Naive thymus-derived CD4-positive, alpha-beta T cell (primary cell): ENCODE measurements around the gene PIK3R1. TPM values are rescaled to one million over a fixed set of nuclear protein-coding genes. Genes with fewer than 3 reads are reported as not detected.

ENCODE experiments used
- ATAC-seq: fragments of 150-1000 bp; cut with Tn5 transposase; 2 replicates; pipeline ENCODE4 v1.10.0; 2021; ENCODE audit warnings: mild to moderate bottlenecking, moderate library complexity
- CTCF ChIA-PET: fragments of 350-600 bp; sonication (Branson Sonifier 250); formaldehyde crosslinking; loops from one replicate; lab custom pipeline; 2021; ENCODE audit warnings: antibody characterized with exemption; lab: Charles Lee
- POLR2A ChIA-PET: fragments of 350-600 bp; sonication (Branson Sonifier 250); formaldehyde crosslinking; loops from one replicate; lab custom pipeline; 2021; ENCODE audit warnings: antibody characterized with exemption, inconsistent platforms; lab: Charles Lee
- DNase-seq, 9 donors: peaks; one replicate each; pipeline versions ENCODE4 v3.0.0 to v3.0.0-alpha.2; 2020 to 2022; ENCODE audit warnings: mixed read lengths in 1 of 9
- H3K27ac ChIP-seq: one replicate; pipeline ENCODE4 v1.7.0; 2013; ENCODE audit warnings: mild to moderate bottlenecking, low read depth, low read length, moderate library complexity
- H3K27me3 ChIP-seq, 2 donors: one replicate each; pipeline ENCODE4 v1.7.0; 2013; ENCODE audit warnings: low read length in 2 of 2, mild to moderate bottlenecking in 2 of 2, moderate library complexity in 2 of 2; ENCODE audit not compliant: control insufficient read depth in 2 of 2, insufficient read depth in 2 of 2
- H3K36me3 ChIP-seq, 3 experiments: 1 replicate in 2 of 3; 2 replicates in 1 of 3; pipeline ENCODE4 v1.7.0; 2013; ENCODE audit warnings: low read length in 3 of 3, mild to moderate bottlenecking in 3 of 3, moderate library complexity in 1 of 3; ENCODE audit not compliant: insufficient read depth in 3 of 3, control insufficient read depth in 2 of 3
- H3K4me1 ChIP-seq, 2 donors: one replicate each; pipeline ENCODE4 v1.7.0; 2013; ENCODE audit warnings: low read length in 2 of 2, mild to moderate bottlenecking in 2 of 2, moderate library complexity in 1 of 2; ENCODE audit not compliant: control insufficient read depth in 2 of 2, insufficient read depth in 2 of 2
- H3K4me3 ChIP-seq: 2 replicates; pipeline ENCODE4 v1.7.0; 2013; ENCODE audit warnings: mild to moderate bottlenecking, low read length
- H3K9me3 ChIP-seq, 3 experiments: 1 replicate in 2 of 3; 2 replicates in 1 of 3; pipeline ENCODE4 v1.7.0; 2013; ENCODE audit warnings: low read length in 3 of 3; ENCODE audit not compliant: control insufficient read depth in 2 of 3
- H3K27ac Mint-ChIP-seq, 9 donors: one replicate each; pipeline ENCODE4 v1.8.0; 2020 to 2022; ENCODE audit warnings: mixed read lengths in 9 of 9, mild to moderate bottlenecking in 8 of 9, moderate library complexity in 5 of 9, inconsistent platforms in 2 of 9
- H3K27me3 Mint-ChIP-seq, 5 donors: one replicate each; pipeline ENCODE4 v1.8.0; 2021 to 2022; ENCODE audit warnings: mixed read lengths in 5 of 5, mild to moderate bottlenecking in 1 of 5
- H3K36me3 Mint-ChIP-seq, 5 donors: one replicate each; pipeline ENCODE4 v1.8.0; 2020 to 2022; ENCODE audit warnings: mixed read lengths in 5 of 5, mild to moderate bottlenecking in 3 of 5, inconsistent platforms in 1 of 5
- H3K4me1 Mint-ChIP-seq, 7 donors: one replicate each; pipeline ENCODE4 v1.8.0; 2020 to 2022; ENCODE audit warnings: mixed read lengths in 7 of 7, mild to moderate bottlenecking in 3 of 7, inconsistent platforms in 1 of 7
- H3K4me3 Mint-ChIP-seq, 10 donors: one replicate each; pipeline ENCODE4 v1.8.0; 2020 to 2022; ENCODE audit warnings: mild to moderate bottlenecking in 10 of 10, mixed read lengths in 10 of 10, moderate library complexity in 6 of 10, inconsistent platforms in 2 of 10
- H3K9me3 Mint-ChIP-seq, 11 donors: one replicate each; pipeline ENCODE4 v1.8.0; 2020 to 2022; ENCODE audit warnings: mixed read lengths in 11 of 11, mild to moderate bottlenecking in 4 of 11, inconsistent platforms in 1 of 11, moderate library complexity in 1 of 11
- intact Hi-C, 2 donors: fragments of 100-400 bp; cut with micrococcal nuclease; formaldehyde crosslinking; loops; one replicate each; pipeline ENCODE4 v1.15.1; 2023
- polyA plus RNA-seq, 2 donors: library from polyadenylated mRNA; unstranded; fragments of 300-500 nt; fragmentation: Illumina TruSeq; gene quantifications; one replicate each; pipeline ENCODE4 v1.2.3, GENCODE V29; 2021
- total RNA-seq, 6 experiments: library from RNA in 5 of 6; stranded (reverse) in 5 of 6; gene quantifications; 1 replicate in 5 of 6; 2 replicates in 1 of 6; pipeline ENCODE4 v1.2.3 and lab custom pipeline; 2021 to 2026

Gene PIK3R1
- total and polyA plus RNA-seq, 7 experiments from 2014 or later, result 72.0 to 207 (median 119) TPM

DNA sequence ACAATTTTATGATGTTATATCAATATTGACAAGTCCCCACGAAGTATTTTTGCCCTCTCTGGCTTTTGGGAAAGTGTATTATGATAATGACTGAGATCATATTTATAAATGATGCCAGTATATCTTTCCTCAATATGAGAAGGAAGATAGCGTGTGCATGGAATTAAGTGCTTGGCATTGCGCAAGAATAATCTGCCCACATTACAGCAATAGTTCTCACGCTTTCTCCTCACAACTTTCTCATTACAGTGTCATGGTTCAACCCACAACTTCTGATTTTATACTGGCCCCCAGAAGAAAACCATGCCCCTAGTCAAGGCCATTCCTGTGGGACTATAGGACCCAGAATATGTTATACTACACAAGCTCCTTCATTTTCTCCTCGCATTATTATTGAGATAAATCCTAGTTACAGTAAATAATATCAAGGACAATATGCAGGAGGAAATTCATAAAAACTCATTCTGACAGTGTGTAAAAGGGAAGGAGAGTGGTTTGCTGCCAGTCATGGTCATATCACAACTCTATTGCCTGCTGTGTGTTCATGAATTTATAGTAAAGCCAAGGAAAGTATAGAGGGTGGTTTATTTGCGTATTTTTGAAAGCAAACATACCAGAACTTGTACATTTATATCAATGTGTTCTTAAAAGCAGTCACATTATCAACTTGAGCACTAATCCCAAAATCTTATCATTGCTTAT is 114.1 kb downstream of the PIK3R1 start:
- Histone ChIP-seq H3K4me1 (no peaks in the 10 kb centered on the region), H3K4me3 (no peak overlapping the region), H3K27ac (no peak overlapping the region), H3K27me3 (no peaks in the 10 kb centered on the region), H3K9me3 (no peaks in the 10 kb centered on the region), H3K36me3 (no peaks in the 10 kb centered on the region)
- ChIA-PET POLR2A (no interaction called here), CTCF (no interaction called here)
- Mint-ChIP-seq H3K4me1 (peaks cover 0 to 10% (median 0%) of the 10 kb centered on the region in 7 donors), H3K27me3 (peaks cover 0 to 47% (median 12%) of the 10 kb centered on the region in 5 donors), H3K4me3 (no peak overlapping the region), H3K9me3 (peaks cover 0 to 7% (median 2%) of the 10 kb centered on the region in 11 donors), H3K36me3 (peaks cover 0 to 9% (median 0%) of the 10 kb centered on the region in 5 donors), H3K27ac (no peak overlapping the region)
- ATAC-seq (no peak), DNase-seq (no peak)
- intact Hi-C loops, result no loop called here

DNA sequence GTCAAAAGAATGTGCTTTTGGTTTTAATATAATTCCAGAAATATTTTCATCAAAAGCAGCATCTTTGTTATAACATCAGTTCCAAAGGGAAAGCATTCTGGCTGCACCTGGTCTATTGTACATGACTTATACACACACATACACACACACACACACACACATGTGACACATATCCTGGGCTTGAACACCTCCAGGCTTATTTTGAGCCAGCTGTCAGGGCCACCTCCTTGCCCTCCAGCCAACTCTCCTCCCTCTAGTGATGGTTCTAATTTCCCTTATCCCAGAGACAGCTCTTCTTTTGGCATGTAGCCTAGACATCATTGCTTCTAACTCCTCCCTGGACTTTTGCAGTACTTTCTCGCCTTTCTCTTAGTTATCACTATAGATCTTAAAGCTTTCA is 115.0 kb downstream of the PIK3R1 start:
- ChIA-PET CTCF (interaction anchor here (0.7 kb wide), 1 partner anchor 147 kb away, joined by 3 read pairs; no protein-coding TSS in a partner anchor), POLR2A (no interaction called here)
- no peaks in the 10 kb centered on the region for H3K36me3 ChIP-seq
- ATAC-seq, result no peak
- H3K27ac Mint-ChIP-seq, result peak overlapping the region in 1 of 9 donors; percentile 1
- H3K9me3 ChIP-seq, result no peaks in the 10 kb centered on the region
- H3K27ac ChIP-seq, result no peak overlapping the region
- peaks cover 0 to 43% (median 12%) of the 10 kb centered on the region in 5 donors for H3K27me3 Mint-ChIP-seq
- no peak overlapping the region for H3K4me3 Mint-ChIP-seq
- H3K4me1 Mint-ChIP-seq, result peaks cover 0 to 10% (median 0%) of the 10 kb centered on the region in 7 donors
- no peak overlapping the region for H3K4me3 ChIP-seq
- H3K4me1 ChIP-seq, result no peaks in the 10 kb centered on the region
- no peaks in the 10 kb centered on the region for H3K27me3 ChIP-seq
- intact Hi-C loops, result no loop called here
- peaks cover 0 to 9% (median 0%) of the 10 kb centered on the region in 5 donors for H3K36me3 Mint-ChIP-seq
- DNase-seq, result no peak
- peaks cover 0 to 7% (median 0%) of the 10 kb centered on the region in 11 donors for H3K9me3 Mint-ChIP-seq

- CTCF ChIA-PET, result interaction anchor here (0.7 kb wide), 1 partner anchor 146 kb away, joined by 3 read pairs; no protein-coding TSS in a partner anchor
- peaks cover 0 to 10% (median 0%) of the 10 kb centered on the region in 7 donors for H3K4me1 Mint-ChIP-seq
These were observed 115.9 kb downstream of the PIK3R1 start for GRCh38 chr5:68331192-68332079.

DNA sequence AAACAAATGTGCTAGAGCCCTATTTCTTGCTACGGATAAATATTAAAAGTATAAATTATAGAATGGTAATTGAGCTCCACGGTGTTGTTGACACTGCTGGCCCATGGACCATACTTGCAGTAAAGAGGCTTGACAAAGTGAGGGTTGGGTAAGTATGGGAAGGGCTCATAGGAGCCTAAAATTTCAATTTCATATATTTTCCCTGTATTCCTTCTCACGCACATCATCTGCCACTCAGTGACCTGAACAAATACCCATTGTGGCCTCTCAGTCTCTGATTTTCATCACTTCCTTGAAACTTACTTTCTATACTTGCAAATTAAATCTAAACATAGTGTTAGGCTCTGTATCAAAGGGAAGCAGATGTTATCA is 116.5 kb downstream of the PIK3R1 start:
- H3K4me1 Mint-ChIP-seq, result peaks cover 0 to 10% (median 0%) of the 10 kb centered on the region in 7 donors
- CTCF ChIA-PET, result no interaction called here
- peaks cover 0 to 10% (median 0%) of the 10 kb centered on the region in 11 donors for H3K9me3 Mint-ChIP-seq
- no peak overlapping the region for H3K4me3 Mint-ChIP-seq
- intact Hi-C loops, result no loop called here
- Histone ChIP-seq H3K27me3 (no peaks in the 10 kb centered on the region), H3K4me3 (no peak overlapping the region), H3K27ac (no peak overlapping the region), H3K36me3 (no peaks in the 10 kb centered on the region), H3K9me3 (no peaks in the 10 kb centered on the region), H3K4me1 (no peaks in the 10 kb centered on the region)
- ATAC-seq, result no peak
- no peak overlapping the region for H3K27ac Mint-ChIP-seq
- DNase-seq, result no peak
- peaks cover 0 to 9% (median 0%) of the 10 kb centered on the region in 5 donors for H3K36me3 Mint-ChIP-seq
- POLR2A ChIA-PET, result no interaction called here
- H3K27me3 Mint-ChIP-seq, result peaks cover 0 to 35% (median 10%) of the 10 kb centered on the region in 5 donors

More at GRCh38 chr5:68331192-68332079, 115.9 kb downstream of the PIK3R1 start:
- H3K4me3 ChIP-seq, result no peak overlapping the region
- Mint-ChIP-seq H3K9me3 (peaks cover 0 to 9% (median 0%) of the 10 kb centered on the region in 11 donors), H3K36me3 (peaks cover 0 to 9% (median 0%) of the 10 kb centered on the region in 5 donors), H3K4me3 (no peak overlapping the region), H3K27me3 (peaks cover 0 to 39% (median 14%) of the 10 kb centered on the region in 5 donors), H3K27ac (peak overlapping the region in 1 of 9 donors; percentile 1)
- DNase-seq, result no peak
- H3K36me3 ChIP-seq, result no peaks in the 10 kb centered on the region
- no peak overlapping the region for H3K27ac ChIP-seq
- H3K27me3 ChIP-seq, result no peaks in the 10 kb centered on the region
- ATAC-seq, result peak; percentile 76
- POLR2A ChIA-PET, result no interaction called here
- H3K4me1 ChIP-seq, result no peaks in the 10 kb centered on the region
- no peaks in the 10 kb centered on the region for H3K9me3 ChIP-seq
- intact Hi-C loops, result no loop called here

DNA sequence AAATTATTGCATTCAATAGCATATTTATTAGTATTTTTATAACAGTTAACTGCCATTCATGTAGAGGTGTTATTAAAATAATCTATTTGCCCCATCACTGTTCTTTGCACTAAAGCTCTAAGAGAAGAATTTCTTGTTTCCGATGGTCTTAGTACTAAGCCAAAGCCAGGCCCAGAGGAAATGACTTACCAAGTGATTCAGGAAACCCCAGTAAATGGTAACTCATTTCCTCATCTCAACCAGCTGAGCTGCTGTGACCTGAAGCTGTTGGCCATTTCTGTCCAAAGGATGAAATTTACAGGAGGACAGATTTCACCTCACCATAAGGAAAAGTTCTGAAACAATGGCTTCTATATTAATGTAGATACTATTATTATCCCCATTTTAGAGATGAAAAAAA is 117.0 kb downstream of the PIK3R1 start:
- no peaks in the 10 kb centered on the region for H3K4me1 ChIP-seq
- H3K27ac ChIP-seq, result no peak overlapping the region
- Mint-ChIP-seq H3K27me3 (peaks cover 0 to 32% (median 7%) of the 10 kb centered on the region in 5 donors), H3K27ac (no peak overlapping the region), H3K36me3 (peaks cover 0 to 8% (median 0%) of the 10 kb centered on the region in 5 donors), H3K4me1 (peaks cover 0 to 10% (median 0%) of the 10 kb centered on the region in 7 donors), H3K4me3 (no peak overlapping the region), H3K9me3 (peaks cover 0 to 10% (median 0%) of the 10 kb centered on the region in 11 donors)
- H3K36me3 ChIP-seq, result no peaks in the 10 kb centered on the region
- POLR2A ChIA-PET, result no interaction called here
- peak; percentile 49 for ATAC-seq
- DNase-seq, result no peak
- H3K4me3 ChIP-seq, result no peak overlapping the region
- no peaks in the 10 kb centered on the region for H3K9me3 ChIP-seq
- intact Hi-C loops, result no loop called here
- no peaks in the 10 kb centered on the region for H3K27me3 ChIP-seq
- CTCF ChIA-PET, result no interaction called here

DNA sequence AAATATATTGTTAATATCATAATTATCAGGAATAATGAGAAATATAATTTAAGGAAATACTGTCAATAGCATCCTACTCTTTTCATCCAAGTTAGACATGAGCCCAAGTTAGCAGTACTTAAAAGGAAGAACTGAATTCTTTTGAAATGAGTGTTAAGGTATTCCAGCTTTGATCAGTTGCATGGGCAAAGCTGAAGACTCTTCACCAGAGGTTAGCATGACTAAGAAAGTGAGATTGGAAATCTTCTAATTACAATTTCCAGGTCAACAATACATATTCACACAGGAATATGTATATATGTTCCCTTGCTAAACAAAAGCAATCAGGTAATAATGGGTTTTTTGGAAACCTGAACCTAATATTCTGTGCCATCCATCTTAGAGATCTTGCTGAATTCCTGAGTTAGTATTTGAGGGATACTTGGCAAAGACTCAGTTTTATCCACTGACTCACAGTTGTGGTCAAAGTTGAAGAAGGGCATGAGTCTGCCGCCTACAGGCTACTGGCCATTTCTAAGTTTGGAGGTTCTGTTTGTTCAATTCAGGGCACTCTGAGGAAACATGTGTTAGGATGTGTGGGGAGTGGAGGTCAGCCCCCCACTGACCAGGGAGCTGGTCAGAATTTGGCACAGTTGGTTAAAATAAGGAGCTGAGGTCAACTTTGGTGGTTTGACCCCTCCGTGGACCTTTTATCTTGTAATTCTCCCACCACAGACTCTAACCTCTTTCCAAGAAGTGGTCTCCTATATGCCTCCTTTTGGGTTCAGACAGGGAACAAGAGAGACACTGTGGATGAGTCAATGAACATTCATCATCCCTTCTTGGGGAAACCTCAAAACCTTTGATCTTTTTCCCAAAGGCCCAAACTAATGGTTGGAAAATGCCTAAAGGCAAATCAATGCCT is 118.3 kb downstream of the PIK3R1 start:
- no peak for ATAC-seq
- no peak for DNase-seq
- H3K9me3 Mint-ChIP-seq, result peaks cover 0 to 3% (median 0%) of the 10 kb centered on the region in 11 donors
- no peak overlapping the region for H3K27ac Mint-ChIP-seq
- no peaks in the 10 kb centered on the region for H3K4me1 ChIP-seq
- H3K36me3 ChIP-seq, result no peaks in the 10 kb centered on the region
- intact Hi-C loops, result no loop called here
- H3K27ac ChIP-seq, result no peak overlapping the region
- no peaks in the 10 kb centered on the region for H3K9me3 ChIP-seq
- no peak overlapping the region for H3K4me3 Mint-ChIP-seq
- H3K4me3 ChIP-seq, result no peak overlapping the region
- peaks cover 0 to 28% (median 0%) of the 10 kb centered on the region in 5 donors for H3K27me3 Mint-ChIP-seq
- ChIA-PET CTCF (no interaction called here), POLR2A (no interaction called here)
- H3K27me3 ChIP-seq, result no peaks in the 10 kb centered on the region
- peaks cover 0 to 10% (median 0%) of the 10 kb centered on the region in 7 donors for H3K4me1 Mint-ChIP-seq
- no peaks in the 10 kb centered on the region for H3K36me3 Mint-ChIP-seq
